IMR-90 (cell line): ENCODE results near the gene KRTAP10-3. TPM values are rescaled to one million over a fixed set of nuclear protein-coding genes. Genes with fewer than 3 reads are reported as not detected.

Experiments used
- ATAC-seq: fragments of 200-7000 bp; cut with Tn5 transposase; 2 replicates; pipeline ENCODE4 v1.9.1; 2020; ENCODE audit warnings: low read depth, mild to moderate bottlenecking, moderate library complexity
- BruUV-seq: library from RNA; stranded (reverse); fragments of 400-500 nt; replicated peaks from 2 replicates; lab custom pipeline; 2021; lab: Mats Ljungman, UMichigan
- CTCF ChIA-PET: fragments of 300-600 bp; formaldehyde crosslinking; extraction: SDS; loops from one replicate; lab custom pipeline; 2021; ENCODE audit warnings: antibody characterized with exemption; lab: Yijun Ruan, JAX
- POLR2A ChIA-PET: fragments of 300-600 bp; sonication (Branson Sonifier 250); formaldehyde crosslinking; loops from one replicate; lab custom pipeline; 2022; ENCODE audit warnings: antibody characterized with exemption; ENCODE audit not compliant: unreplicated experiment; lab: Charles Lee
- DNase-seq: peaks from one replicate; pipeline ENCODE4 v3.0.0; 2013
- H2AFZ ChIP-seq: replicated peaks from 2 replicates; pipeline ENCODE3; 2013; ENCODE audit warnings: low read length, mild to moderate bottlenecking; ENCODE audit not compliant: poor library complexity
- H2AK5ac ChIP-seq: 2 replicates; pipeline ENCODE4 v1.6.1; 2013; ENCODE audit warnings: low read depth, low read length, inconsistent platforms
- H2AK9ac ChIP-seq: replicated peaks from 2 replicates; pipeline ENCODE3; 2013; ENCODE audit warnings: mild to moderate bottlenecking, low read depth, low read length, moderate library complexity; ENCODE audit not compliant: poor library complexity
- H2BK120ac ChIP-seq: 2 replicates; pipeline ENCODE4 v1.6.1; 2013; ENCODE audit warnings: low read depth, low read length, inconsistent platforms
- H2BK15ac ChIP-seq: 3 replicates; pipeline ENCODE4 v1.6.1; 2013; ENCODE audit warnings: low read depth, low read length, inconsistent platforms
- H2BK20ac ChIP-seq: 2 replicates; pipeline ENCODE4 v1.6.1; 2013; ENCODE audit warnings: low read depth, mild to moderate bottlenecking, inconsistent platforms, low read length, moderate library complexity
- H2BK5ac ChIP-seq: 2 replicates; pipeline ENCODE4 v1.6.1; 2013; ENCODE audit warnings: mild to moderate bottlenecking, low read depth, low read length, inconsistent platforms; ENCODE audit not compliant: poor library complexity, severe bottlenecking
- H3K14ac ChIP-seq: replicated peaks from 2 replicates; pipeline ENCODE4 v1.6.1; 2013; ENCODE audit warnings: low read depth, low read length, inconsistent platforms
- H3K18ac ChIP-seq: 2 replicates; pipeline ENCODE4 v1.6.1; 2013; ENCODE audit warnings: low read depth, low read length, control low read depth
- H3K23ac ChIP-seq: 2 replicates; pipeline ENCODE4 v1.6.1; 2013; ENCODE audit warnings: low read depth, low read length, inconsistent platforms
- H3K27ac ChIP-seq: 2 replicates; pipeline ENCODE4 v1.5.1; 2013; ENCODE audit warnings: mild to moderate bottlenecking, control low read depth, low read length; ENCODE audit not compliant: insufficient read depth
- H3K27me3 ChIP-seq: 2 replicates; pipeline ENCODE4 v1.6.1; 2013; ENCODE audit warnings: low read length; ENCODE audit not compliant: control insufficient read depth, insufficient read depth
- H3K36me3 ChIP-seq: 2 replicates; pipeline ENCODE4 v1.6.1; 2013; ENCODE audit warnings: low read length, mixed read lengths; ENCODE audit not compliant: control insufficient read depth, insufficient read depth
- H3K4ac ChIP-seq: 2 replicates; pipeline ENCODE4 v1.6.1; 2013; ENCODE audit warnings: low read depth, low read length, inconsistent platforms
- H3K4me1 ChIP-seq: 2 replicates; pipeline ENCODE4 v1.6.1; 2013; ENCODE audit warnings: low read length, mixed read lengths; ENCODE audit not compliant: control insufficient read depth, insufficient read depth
- H3K4me2 ChIP-seq: 2 replicates; pipeline ENCODE4 v1.6.1; 2013; ENCODE audit warnings: low read depth, mild to moderate bottlenecking, control low read depth, low read length, moderate library complexity
- H3K4me3 ChIP-seq: 2 replicates; pipeline ENCODE4 v1.5.1; 2013; ENCODE audit warnings: low read depth, mild to moderate bottlenecking, control low read depth, low read length, moderate library complexity; ENCODE audit not compliant: insufficient read depth
- H3K56ac ChIP-seq: 2 replicates; pipeline ENCODE4 v1.6.1; 2013; ENCODE audit warnings: low read length, inconsistent platforms; ENCODE audit not compliant: insufficient read depth; ENCODE audit errors: extremely low read depth
- H3K79me1 ChIP-seq, 2 experiments: 2 replicates each; pipeline ENCODE4 v1.6.1; 2013; ENCODE audit warnings: low read length in 2 of 2, inconsistent platforms in 1 of 2, low read depth in 1 of 2
- H3K9ac ChIP-seq: 2 replicates; pipeline ENCODE4 v1.6.1; 2013; ENCODE audit warnings: low read depth, low read length, control low read depth
- H3K9me1 ChIP-seq: 2 replicates; pipeline ENCODE4 v1.6.1; 2013; ENCODE audit warnings: low read length, inconsistent platforms; ENCODE audit not compliant: insufficient read depth
- H3K9me3 ChIP-seq: 2 replicates; pipeline ENCODE4 v1.6.1; 2013; ENCODE audit warnings: low read length; ENCODE audit not compliant: control insufficient read depth, insufficient read depth
- H4K20me1 ChIP-seq: 2 replicates; pipeline ENCODE4 v1.6.1; 2013; ENCODE audit warnings: low read length, inconsistent platforms; ENCODE audit not compliant: insufficient read depth
- H4K5ac ChIP-seq: 2 replicates; pipeline ENCODE4 v1.6.1; 2013; ENCODE audit warnings: mild to moderate bottlenecking, low read depth, low read length, control low read depth
- H4K8ac ChIP-seq, 2 experiments: 2 replicates each; pipeline ENCODE4 v1.6.1; 2013; ENCODE audit warnings: low read depth in 2 of 2, low read length in 2 of 2, control low read depth in 1 of 2, inconsistent platforms in 1 of 2
- H4K91ac ChIP-seq: 2 replicates; pipeline ENCODE4 v1.6.1; 2013; ENCODE audit warnings: low read depth, low read length, inconsistent platforms; ENCODE audit not compliant: insufficient read depth
- BHLHE40 ChIP-seq: fragments of 150-350 bp; IDR thresholded peaks from 2 replicates; pipeline ENCODE4 v1.6.1; 2016; ENCODE audit warnings: mild to moderate bottlenecking, low read depth, low read length
- CHD1 ChIP-seq: IDR thresholded peaks from 2 replicates; pipeline ENCODE4 v1.6.1; 2012; ENCODE audit warnings: low read depth, low read length, improper control_type of control experiment
- FOS ChIP-seq: fragments of 150-350 bp; IDR thresholded peaks from 2 replicates; pipeline ENCODE4 v1.6.1; 2016; ENCODE audit warnings: low read depth, low read length
- MAZ ChIP-seq: IDR thresholded peaks from 2 replicates; pipeline ENCODE4 v1.6.1; 2012; ENCODE audit warnings: low read depth, mild to moderate bottlenecking, low read length, improper control_type of control experiment, moderate library complexity, borderline replicate concordance
- MXI1 ChIP-seq: IDR thresholded peaks from 2 replicates; pipeline ENCODE4 v1.6.1; 2012; ENCODE audit warnings: low read depth, mild to moderate bottlenecking, low read length, moderate library complexity, borderline replicate concordance
- NFE2L2 ChIP-seq: fragments of 150-350 bp; IDR thresholded peaks from 2 replicates; pipeline ENCODE4 v1.6.1; 2016; ENCODE audit warnings: low read depth, mild to moderate bottlenecking, low read length
- RAD21 ChIP-seq: IDR thresholded peaks from 2 replicates; pipeline ENCODE4 v1.6.1; 2012; ENCODE audit warnings: low read length, improper control_type of control experiment
- RCOR1 ChIP-seq: IDR thresholded peaks from 2 replicates; pipeline ENCODE4 v1.6.1; 2012; ENCODE audit warnings: mild to moderate bottlenecking, low read length, improper control_type of control experiment; ENCODE audit not compliant: insufficient replicate concordance
- RFX5 ChIP-seq: IDR thresholded peaks from 2 replicates; pipeline ENCODE4 v1.8.0; 2012; ENCODE audit warnings: low read depth, mild to moderate bottlenecking, low read length, moderate library complexity
- WGBS, 2 experiments: methylation state at CpG; one replicate each; pipeline versions ENCODE4 v1.1.5 to v1.1.7; 2013; ENCODE audit warnings: missing lambda C conversion rate in 2 of 2; ENCODE audit not compliant: insufficient read length in 1 of 2; ENCODE audit errors: extremely low coverage in 2 of 2; 5-methylcytosine and 5-hydroxymethylcytosine counted together
- dilution Hi-C: fragments of 300-500 bp; cut with HindIII; formaldehyde crosslinking; loops from one replicate; pipeline ENCODE4 v1.14.3; 2018; ENCODE audit warnings: low sequenced_read_pairs; ENCODE audit not compliant: unreplicated experiment
- in situ Hi-C: fragments of 300-500 bp; cut with MboI; formaldehyde crosslinking; loops from 3 replicates; pipeline ENCODE4 v1.14.3; 2019; ENCODE audit warnings: low sequenced_read_pairs, inconsistent platforms, mixed read lengths
- intact Hi-C: fragments of 100-400 bp; cut with micrococcal nuclease; formaldehyde crosslinking; loops from 2 replicates; pipeline ENCODE4 v1.10.0; 2022
- polyA plus RNA-seq, 3 experiments: library from polyadenylated mRNA; depleted of rRNA; stranded (reverse); fragments of >200 nt; gene quantifications; 2 replicates each; pipeline ENCODE4 v1.2.3, GENCODE V29; 2012; ENCODE audit warnings: low replicate concordance in 1 of 3
- total RNA-seq: library from RNA; depleted of rRNA; stranded (reverse); fragments of >200 nt; gene quantifications from 2 replicates; pipeline ENCODE4 v1.2.3, GENCODE V29; 2012
- TF ChIP-seq, protein P1 (sequence below): fragments of 150-350 bp; IDR thresholded peaks from 2 replicates; pipeline ENCODE4 v1.6.1; 2016; ENCODE audit warnings: low read depth, mild to moderate bottlenecking, low read length, moderate library complexity, borderline replicate concordance
- TF ChIP-seq, protein P2 (sequence below): fragments of 150-350 bp; IDR thresholded peaks from 2 replicates; pipeline ENCODE4 v1.6.1; 2017; ENCODE audit warnings: mild to moderate bottlenecking, antibody characterized with exemption, low read length, low read depth
- TF ChIP-seq, protein P3 (sequence below): conservative IDR thresholded peaks from 2 replicates; pipeline ENCODE4 v1.5.1; 2012; ENCODE audit warnings: mild to moderate bottlenecking, low read depth, low read length, improper control_type of control experiment

Gene KRTAP10-3
- total and polyA plus RNA-seq, 2 of the 4 experiments (the other 2 are of a cell fraction): not detected

DNA sequence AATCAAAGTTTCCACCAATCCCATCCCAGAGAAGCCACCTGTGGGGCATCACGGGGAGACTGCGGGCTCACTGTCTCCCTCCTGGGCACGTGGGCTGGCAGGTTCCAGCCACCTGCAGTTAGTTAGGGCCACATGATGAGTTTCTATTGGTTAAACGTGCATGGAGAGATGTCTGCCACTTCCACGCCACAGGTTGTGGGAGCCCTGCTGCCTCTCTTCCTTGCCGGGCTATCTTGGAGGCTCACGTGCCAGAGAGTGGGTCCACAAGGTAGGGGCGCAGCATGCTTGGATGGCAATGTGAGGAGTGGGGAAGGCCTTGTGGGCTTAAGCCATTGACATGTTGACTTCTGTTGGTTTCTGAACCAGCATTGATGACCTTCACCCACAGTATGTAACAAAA lies 45.3 kb upstream of the KRTAP10-3 start:
- H3K36me3 ChIP-seq: no peaks in the 10 kb centered on the region
- intact Hi-C loops: no loop called here
- no peak overlapping the region for H3K4me3 ChIP-seq
- ATAC-seq (no peak), DNase-seq (no peak)
- H2AK9ac ChIP-seq: no peak overlapping the region
- in situ Hi-C loops: no loop called here
- no peak overlapping the region for H3K4me2 ChIP-seq
- no peak overlapping the region for H3K23ac ChIP-seq
- H3K27ac ChIP-seq: no peak overlapping the region
- H2AFZ ChIP-seq: no peak overlapping the region
- H3K4me1 ChIP-seq: no peaks in the 10 kb centered on the region
- no peak overlapping the region for H3K14ac ChIP-seq
- no peaks in the 10 kb centered on the region for H4K20me1 ChIP-seq
- dilution Hi-C loops: no loop called here
- H3K18ac ChIP-seq: no peak overlapping the region
- no peak overlapping the region for H2BK5ac ChIP-seq
- H3K56ac ChIP-seq: no peak overlapping the region
- H2BK15ac ChIP-seq: no peak overlapping the region
- H4K8ac ChIP-seq: no peak overlapping the region
- H3K9ac ChIP-seq: no peak overlapping the region
- ChIA-PET POLR2A (no interaction called here), CTCF (no interaction called here)
- no peak overlapping the region for H3K4ac ChIP-seq
- H4K5ac ChIP-seq: no peak overlapping the region
- BruUV-seq: no TSS peak
- H3K9me1 ChIP-seq: no peaks in the 10 kb centered on the region
- H2BK20ac ChIP-seq: no peak overlapping the region
- no peaks in the 10 kb centered on the region for H3K79me1 ChIP-seq
- no peak overlapping the region for H2AK5ac ChIP-seq
- 26% methylated on average over 4 of the region's 8 CpGs; no CpG with 5 or more reads in 1 of the 2 experiments for WGBS, 2 experiments
- H3K27me3 ChIP-seq: peaks cover 2% of the 10 kb centered on the region
- H2BK120ac ChIP-seq: no peak overlapping the region
- no peak overlapping the region for H4K91ac ChIP-seq
- no peaks in the 10 kb centered on the region for H3K9me3 ChIP-seq
- TF ChIP-seq, protein P1, sequence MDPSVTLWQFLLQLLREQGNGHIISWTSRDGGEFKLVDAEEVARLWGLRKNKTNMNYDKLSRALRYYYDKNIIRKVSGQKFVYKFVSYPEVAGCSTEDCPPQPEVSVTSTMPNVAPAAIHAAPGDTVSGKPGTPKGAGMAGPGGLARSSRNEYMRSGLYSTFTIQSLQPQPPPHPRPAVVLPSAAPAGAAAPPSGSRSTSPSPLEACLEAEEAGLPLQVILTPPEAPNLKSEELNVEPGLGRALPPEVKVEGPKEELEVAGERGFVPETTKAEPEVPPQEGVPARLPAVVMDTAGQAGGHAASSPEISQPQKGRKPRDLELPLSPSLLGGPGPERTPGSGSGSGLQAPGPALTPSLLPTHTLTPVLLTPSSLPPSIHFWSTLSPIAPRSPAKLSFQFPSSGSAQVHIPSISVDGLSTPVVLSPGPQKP: no peak
- no peak for TF ChIP-seq BHLHE40
- no peak for TF ChIP-seq RFX5
- no peak for TF ChIP-seq RCOR1
- TF ChIP-seq, protein P2, sequence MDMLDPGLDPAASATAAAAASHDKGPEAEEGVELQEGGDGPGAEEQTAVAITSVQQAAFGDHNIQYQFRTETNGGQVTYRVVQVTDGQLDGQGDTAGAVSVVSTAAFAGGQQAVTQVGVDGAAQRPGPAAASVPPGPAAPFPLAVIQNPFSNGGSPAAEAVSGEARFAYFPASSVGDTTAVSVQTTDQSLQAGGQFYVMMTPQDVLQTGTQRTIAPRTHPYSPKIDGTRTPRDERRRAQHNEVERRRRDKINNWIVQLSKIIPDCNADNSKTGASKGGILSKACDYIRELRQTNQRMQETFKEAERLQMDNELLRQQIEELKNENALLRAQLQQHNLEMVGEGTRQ: no peak
- TF ChIP-seq NFE2L2: no peak
- no peak for TF ChIP-seq CHD1
- TF ChIP-seq, protein P3, sequence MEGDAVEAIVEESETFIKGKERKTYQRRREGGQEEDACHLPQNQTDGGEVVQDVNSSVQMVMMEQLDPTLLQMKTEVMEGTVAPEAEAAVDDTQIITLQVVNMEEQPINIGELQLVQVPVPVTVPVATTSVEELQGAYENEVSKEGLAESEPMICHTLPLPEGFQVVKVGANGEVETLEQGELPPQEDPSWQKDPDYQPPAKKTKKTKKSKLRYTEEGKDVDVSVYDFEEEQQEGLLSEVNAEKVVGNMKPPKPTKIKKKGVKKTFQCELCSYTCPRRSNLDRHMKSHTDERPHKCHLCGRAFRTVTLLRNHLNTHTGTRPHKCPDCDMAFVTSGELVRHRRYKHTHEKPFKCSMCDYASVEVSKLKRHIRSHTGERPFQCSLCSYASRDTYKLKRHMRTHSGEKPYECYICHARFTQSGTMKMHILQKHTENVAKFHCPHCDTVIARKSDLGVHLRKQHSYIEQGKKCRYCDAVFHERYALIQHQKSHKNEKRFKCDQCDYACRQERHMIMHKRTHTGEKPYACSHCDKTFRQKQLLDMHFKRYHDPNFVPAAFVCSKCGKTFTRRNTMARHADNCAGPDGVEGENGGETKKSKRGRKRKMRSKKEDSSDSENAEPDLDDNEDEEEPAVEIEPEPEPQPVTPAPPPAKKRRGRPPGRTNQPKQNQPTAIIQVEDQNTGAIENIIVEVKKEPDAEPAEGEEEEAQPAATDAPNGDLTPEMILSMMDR: no peak
- TF ChIP-seq MXI1: no peak
- no peak for TF ChIP-seq MAZ
- no peak for TF ChIP-seq FOS
- TF ChIP-seq RAD21: no peak
